ENCODE results near the gene SGF29. TPM values are rescaled to one million over a fixed set of nuclear protein-coding genes. Genes with fewer than 3 reads are reported as not detected.
"Not testable (repeated sequence)": the region's sequence is repeated elsewhere in the genome, so short reads cannot be mapped to it uniquely, and the experiment has no call there.

The SGF29 gene
- total RNA-seq, 1 donor from 2014 or later = 5.3 TPM

DNA sequence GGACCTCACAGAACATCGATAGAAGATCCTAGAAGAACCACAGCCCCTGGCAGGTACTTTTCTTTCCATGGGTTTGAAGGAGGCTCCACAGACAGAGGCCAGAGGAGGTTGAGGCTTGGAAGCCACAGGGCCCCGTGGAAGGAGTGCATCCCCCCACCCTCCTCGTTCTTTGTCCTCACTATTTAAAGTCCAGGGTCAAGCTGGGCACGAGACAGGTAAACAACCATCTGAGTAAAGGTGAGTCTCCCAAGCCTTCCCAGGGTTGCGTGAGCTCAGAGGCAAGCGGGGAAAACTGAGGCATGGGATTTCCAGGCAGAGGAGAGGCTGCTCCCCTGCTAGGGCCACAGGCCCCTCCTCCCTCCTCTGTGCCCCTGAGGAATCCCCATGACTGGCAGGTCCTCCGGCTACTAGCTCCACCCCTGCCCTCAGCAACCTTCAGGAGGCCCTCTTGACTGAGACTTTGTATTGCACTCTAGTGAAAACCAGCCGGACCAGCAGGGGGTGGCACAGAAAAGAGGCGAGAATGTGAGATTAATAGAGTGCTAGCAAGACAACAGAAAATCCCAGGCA, 44.1 kb downstream of the SGF29 start:
- peaks cover 4% of the 10 kb centered on the region for H3K27me3 ChIP-seq
- TF ChIP-seq, protein P1, sequence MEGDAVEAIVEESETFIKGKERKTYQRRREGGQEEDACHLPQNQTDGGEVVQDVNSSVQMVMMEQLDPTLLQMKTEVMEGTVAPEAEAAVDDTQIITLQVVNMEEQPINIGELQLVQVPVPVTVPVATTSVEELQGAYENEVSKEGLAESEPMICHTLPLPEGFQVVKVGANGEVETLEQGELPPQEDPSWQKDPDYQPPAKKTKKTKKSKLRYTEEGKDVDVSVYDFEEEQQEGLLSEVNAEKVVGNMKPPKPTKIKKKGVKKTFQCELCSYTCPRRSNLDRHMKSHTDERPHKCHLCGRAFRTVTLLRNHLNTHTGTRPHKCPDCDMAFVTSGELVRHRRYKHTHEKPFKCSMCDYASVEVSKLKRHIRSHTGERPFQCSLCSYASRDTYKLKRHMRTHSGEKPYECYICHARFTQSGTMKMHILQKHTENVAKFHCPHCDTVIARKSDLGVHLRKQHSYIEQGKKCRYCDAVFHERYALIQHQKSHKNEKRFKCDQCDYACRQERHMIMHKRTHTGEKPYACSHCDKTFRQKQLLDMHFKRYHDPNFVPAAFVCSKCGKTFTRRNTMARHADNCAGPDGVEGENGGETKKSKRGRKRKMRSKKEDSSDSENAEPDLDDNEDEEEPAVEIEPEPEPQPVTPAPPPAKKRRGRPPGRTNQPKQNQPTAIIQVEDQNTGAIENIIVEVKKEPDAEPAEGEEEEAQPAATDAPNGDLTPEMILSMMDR (IDR thresholded peaks at IDR 0.05) = no peak
- no peak overlapping the region for H2AFZ ChIP-seq (replicated peaks)
- no peaks in the 10 kb centered on the region for H3K36me3 Mint-ChIP-seq
- DNase-seq (ENCODE audit: low spot score) = peak; percentile 50
- no peaks in the 10 kb centered on the region for H3K9me3 Mint-ChIP-seq
- peaks cover 19% of the 10 kb centered on the region for H3K4me1 Mint-ChIP-seq
- H3K4me1 ChIP-seq = peaks cover 12% of the 10 kb centered on the region
- H3K9ac ChIP-seq = no peak overlapping the region
- no peak overlapping the region for H3K4me3 ChIP-seq
- no peak overlapping the region for H3K4me2 ChIP-seq
- peak overlapping the region; percentile 58 for H3K4me3 Mint-ChIP-seq
- peaks cover 8% of the 10 kb centered on the region for H3K27me3 Mint-ChIP-seq (ENCODE audit: insufficient read depth, low read depth)
- H3K9me3 ChIP-seq (ENCODE audit: low read depth) = no peaks in the 10 kb centered on the region
- H3K36me3 ChIP-seq = no peaks in the 10 kb centered on the region
- H3K27ac ChIP-seq = no peak overlapping the region
- no peaks in the 10 kb centered on the region for H3K79me2 ChIP-seq (ENCODE audit: low read depth)
- no peaks in the 10 kb centered on the region for H3F3A ChIP-seq (ENCODE audit: low read depth)
- H4K20me1 ChIP-seq (ENCODE audit: low read depth) = no peaks in the 10 kb centered on the region
- peak overlapping the region; percentile 90 for H3K27ac Mint-ChIP-seq

DNA sequence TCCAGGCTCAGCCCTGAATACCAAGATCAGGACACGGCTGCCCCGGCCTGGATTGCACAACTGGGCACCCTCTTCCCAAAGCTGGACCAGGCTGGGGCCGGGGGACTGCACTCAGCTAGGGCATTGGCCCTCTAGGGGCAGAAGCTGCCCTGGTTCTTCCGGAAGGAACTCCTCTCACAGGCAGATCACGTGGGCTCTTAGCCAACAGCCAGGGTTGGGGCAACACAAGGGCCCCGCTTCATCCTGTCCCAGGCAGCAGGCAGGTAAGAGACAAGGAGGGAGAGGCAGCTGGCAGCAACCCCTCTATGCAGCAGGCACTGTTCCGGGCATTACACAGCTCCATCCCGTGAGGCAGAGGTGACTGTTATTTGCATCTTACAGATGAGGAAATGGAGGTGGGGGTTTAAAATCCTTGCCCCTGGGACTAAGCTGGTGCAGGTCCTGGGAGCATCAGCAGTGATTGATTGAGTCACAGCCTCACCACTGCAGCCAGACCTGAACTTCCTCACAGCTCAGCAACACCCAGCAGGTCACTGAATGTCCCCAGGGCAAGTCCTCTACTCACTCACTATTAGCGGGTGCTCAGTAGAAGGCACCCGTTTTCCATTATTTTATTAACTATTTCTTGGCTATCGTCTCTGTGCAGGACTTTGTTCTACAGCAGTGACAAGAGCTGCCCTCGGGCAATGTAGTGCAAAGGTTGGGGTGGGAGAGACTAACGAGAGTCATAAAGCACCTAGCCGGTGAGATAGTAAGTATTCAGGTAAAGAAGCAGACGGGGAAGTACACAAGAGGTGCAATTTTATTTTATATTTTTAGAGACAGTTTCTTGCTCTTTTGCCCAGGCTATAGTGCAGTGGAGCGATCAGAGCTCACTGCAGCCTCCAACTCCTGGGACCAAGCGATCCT, 45.9 kb downstream of the SGF29 start:
- H3K4me3 Mint-ChIP-seq; H3K4me2 ChIP-seq; H3K9me3 ChIP-seq (ENCODE audit: low read depth); H3K27ac ChIP-seq; H4K20me1 ChIP-seq (ENCODE audit: low read depth); H3K27me3 ChIP-seq; H3F3A ChIP-seq (ENCODE audit: low read depth); DNase-seq (ENCODE audit: low spot score); H3K9me3 Mint-ChIP-seq; H3K79me2 ChIP-seq (ENCODE audit: low read depth); H2AFZ ChIP-seq (replicated peaks); H3K36me3 ChIP-seq; H3K9ac ChIP-seq; H3K27ac Mint-ChIP-seq; H3K36me3 Mint-ChIP-seq; H3K4me3 ChIP-seq: not testable (repeated sequence)
- Mint-ChIP-seq H3K27me3 (ENCODE audit: insufficient read depth, low read depth) (peaks cover 13% of the 10 kb centered on the region), H3K4me1 (peaks cover 19% of the 10 kb centered on the region)
- peaks cover 12% of the 10 kb centered on the region for H3K4me1 ChIP-seq

DNA sequence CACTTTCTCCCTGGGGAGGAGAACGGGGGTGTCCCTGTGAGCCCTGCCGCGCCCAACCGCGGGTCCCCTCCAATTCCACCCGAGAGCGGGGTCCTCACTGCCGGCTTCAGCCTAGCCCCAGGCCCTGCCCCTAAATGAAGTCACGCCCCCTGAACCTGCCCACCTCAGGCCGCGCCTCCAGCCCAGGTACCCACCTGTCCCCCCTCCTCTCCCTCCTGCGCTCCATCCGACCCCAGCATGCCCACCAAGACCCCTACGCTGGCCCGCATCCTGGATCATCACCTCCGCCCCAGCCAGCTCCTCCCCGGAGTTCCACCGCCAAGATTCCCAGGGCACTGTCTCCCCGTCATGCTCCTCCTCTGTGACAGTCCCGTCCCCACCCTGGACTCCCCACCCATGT, 47.2 kb downstream of the SGF29 start:
- not testable (repeated sequence) for H2AFZ ChIP-seq (replicated peaks); H3K27me3 ChIP-seq; H3K79me2 ChIP-seq (ENCODE audit: low read depth); H3K4me3 ChIP-seq; H3K27ac ChIP-seq; H3K9ac ChIP-seq; H3K36me3 Mint-ChIP-seq; H3K27ac Mint-ChIP-seq; H3K9me3 ChIP-seq (ENCODE audit: low read depth); H3K4me2 ChIP-seq; H4K20me1 ChIP-seq (ENCODE audit: low read depth); H3F3A ChIP-seq (ENCODE audit: low read depth); H3K4me3 Mint-ChIP-seq; H3K9me3 Mint-ChIP-seq; DNase-seq (ENCODE audit: low spot score); H3K36me3 ChIP-seq
- Mint-ChIP-seq H3K27me3 (ENCODE audit: insufficient read depth, low read depth) (peaks cover 13% of the 10 kb centered on the region), H3K4me1 (peaks cover 19% of the 10 kb centered on the region)
- H3K4me1 ChIP-seq = peaks cover 12% of the 10 kb centered on the region

DNA sequence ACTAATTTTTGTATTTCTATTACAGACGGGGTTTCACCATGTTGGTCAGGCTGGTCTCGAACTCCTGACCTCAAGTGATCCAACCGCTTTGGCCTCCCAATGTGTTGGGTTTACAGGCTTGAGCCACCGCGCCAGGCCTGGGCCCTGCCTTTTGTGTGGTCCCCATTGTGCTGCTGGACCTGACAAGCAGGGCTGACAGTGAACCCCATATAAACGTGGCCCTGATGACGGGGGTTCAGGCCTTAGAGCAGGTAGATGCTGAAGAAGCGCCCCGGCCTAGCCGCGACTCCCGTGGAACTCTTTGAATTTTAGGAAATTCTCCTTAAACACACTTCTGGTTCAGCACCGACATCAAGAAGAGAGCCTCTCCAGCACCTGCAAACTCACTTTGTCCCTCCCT, 47.9 kb downstream of the SGF29 start:
- H3K4me3 Mint-ChIP-seq; H2AFZ ChIP-seq (replicated peaks); H3K36me3 ChIP-seq: not testable (repeated sequence)

DNA sequence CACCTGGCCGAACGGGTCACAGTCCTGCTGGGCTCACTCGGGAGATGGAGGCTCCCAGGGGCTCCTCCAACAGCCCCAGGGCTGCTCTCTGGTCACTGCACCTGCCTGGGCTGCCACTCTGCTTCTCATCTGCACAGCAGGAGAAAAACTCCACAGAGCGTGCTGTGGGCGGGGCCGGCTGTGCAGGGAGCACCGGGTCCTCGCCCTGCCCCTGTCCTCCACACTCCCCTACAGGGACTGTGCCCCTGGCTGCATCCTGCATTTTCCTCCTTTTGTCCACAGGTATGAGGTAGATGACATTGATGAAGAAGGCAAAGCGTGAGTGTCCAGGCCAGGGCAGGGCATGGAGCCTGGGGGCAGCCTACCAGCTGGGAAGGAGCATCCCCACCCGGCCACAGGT, 48.3 kb downstream of the SGF29 start:
- not testable (repeated sequence) for H3K36me3 ChIP-seq; H3K4me3 ChIP-seq; H3F3A ChIP-seq (ENCODE audit: low read depth); H3K27me3 ChIP-seq; H4K20me1 ChIP-seq (ENCODE audit: low read depth); H3K4me2 ChIP-seq; H3K79me2 ChIP-seq (ENCODE audit: low read depth); H3K4me1 ChIP-seq; H3K36me3 Mint-ChIP-seq; DNase-seq (ENCODE audit: low spot score); H3K9me3 Mint-ChIP-seq; H3K27ac ChIP-seq; H3K27ac Mint-ChIP-seq; H3K9ac ChIP-seq; H3K9me3 ChIP-seq (ENCODE audit: low read depth); H2AFZ ChIP-seq (replicated peaks); H3K4me3 Mint-ChIP-seq; H3K27me3 Mint-ChIP-seq (ENCODE audit: insufficient read depth, low read depth)
- H3K4me1 Mint-ChIP-seq = peaks cover 12% of the 10 kb centered on the region

More for the DNA sequence above, 47.9 kb downstream of the SGF29 start:
- not testable (repeated sequence) for DNase-seq (ENCODE audit: low spot score); H3K36me3 Mint-ChIP-seq; H3K4me3 ChIP-seq; H4K20me1 ChIP-seq (ENCODE audit: low read depth); H3F3A ChIP-seq (ENCODE audit: low read depth); H3K9me3 Mint-ChIP-seq; H3K79me2 ChIP-seq (ENCODE audit: low read depth); H3K9ac ChIP-seq; H3K27ac ChIP-seq; H3K27me3 ChIP-seq; H3K9me3 ChIP-seq (ENCODE audit: low read depth); H3K4me2 ChIP-seq; H3K27ac Mint-ChIP-seq
- peaks cover 16% of the 10 kb centered on the region for H3K4me1 Mint-ChIP-seq
- H3K27me3 Mint-ChIP-seq (ENCODE audit: insufficient read depth, low read depth) = peaks cover 11% of the 10 kb centered on the region
- H3K4me1 ChIP-seq = peaks cover 12% of the 10 kb centered on the region

Measured in neural progenitor cell (in vitro differentiated cells).